ENCODE data around the gene ITGAL. TPM values are rescaled to one million over a fixed set of nuclear protein-coding genes. Genes with fewer than 3 reads are reported as not detected.
"Not testable (repeated sequence)": the region's sequence is repeated elsewhere in the genome, so short reads cannot be mapped to it uniquely, and the experiment has no call there.

ITGAL gene
- total and polyA plus RNA-seq, 2 experiments from 2014 or later, result not detected

DNA sequence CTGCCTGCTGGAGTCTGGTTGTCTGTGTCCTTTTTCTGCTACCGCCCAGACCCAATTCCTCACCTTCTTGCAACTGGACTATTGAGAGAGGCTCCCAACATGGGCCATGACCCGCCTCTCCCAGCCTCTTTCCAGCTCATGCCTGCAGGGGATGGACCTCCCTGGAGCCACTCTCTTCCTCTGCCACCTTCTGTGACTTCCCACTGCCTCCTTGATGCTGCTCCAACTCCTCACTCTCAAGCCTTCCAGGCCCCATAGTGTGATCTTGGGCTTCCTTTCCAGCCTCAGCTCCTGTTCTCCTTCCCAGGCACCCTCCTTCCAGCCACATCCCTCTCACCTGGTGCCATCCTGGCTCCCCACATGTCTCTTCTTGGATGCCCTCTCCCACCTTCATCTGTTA, 42.7 kb downstream of the ITGAL start:
- no peak for DNase-seq (ENCODE audit: low read depth in 1 of 2, low spot score in 1 of 2)
- TF ChIP-seq, protein P1, sequence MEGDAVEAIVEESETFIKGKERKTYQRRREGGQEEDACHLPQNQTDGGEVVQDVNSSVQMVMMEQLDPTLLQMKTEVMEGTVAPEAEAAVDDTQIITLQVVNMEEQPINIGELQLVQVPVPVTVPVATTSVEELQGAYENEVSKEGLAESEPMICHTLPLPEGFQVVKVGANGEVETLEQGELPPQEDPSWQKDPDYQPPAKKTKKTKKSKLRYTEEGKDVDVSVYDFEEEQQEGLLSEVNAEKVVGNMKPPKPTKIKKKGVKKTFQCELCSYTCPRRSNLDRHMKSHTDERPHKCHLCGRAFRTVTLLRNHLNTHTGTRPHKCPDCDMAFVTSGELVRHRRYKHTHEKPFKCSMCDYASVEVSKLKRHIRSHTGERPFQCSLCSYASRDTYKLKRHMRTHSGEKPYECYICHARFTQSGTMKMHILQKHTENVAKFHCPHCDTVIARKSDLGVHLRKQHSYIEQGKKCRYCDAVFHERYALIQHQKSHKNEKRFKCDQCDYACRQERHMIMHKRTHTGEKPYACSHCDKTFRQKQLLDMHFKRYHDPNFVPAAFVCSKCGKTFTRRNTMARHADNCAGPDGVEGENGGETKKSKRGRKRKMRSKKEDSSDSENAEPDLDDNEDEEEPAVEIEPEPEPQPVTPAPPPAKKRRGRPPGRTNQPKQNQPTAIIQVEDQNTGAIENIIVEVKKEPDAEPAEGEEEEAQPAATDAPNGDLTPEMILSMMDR (IDR thresholded peaks at IDR 0.05; ENCODE audit: low read depth, low read length), result no peak
- no peak overlapping the region for H3K27ac ChIP-seq
- H3K4me3 ChIP-seq, result no peak overlapping the region
- no peaks in the 10 kb centered on the region for H3K36me3 ChIP-seq
- H3K4me1 ChIP-seq (ENCODE audit: low read depth), result no peaks in the 10 kb centered on the region
- no peaks in the 10 kb centered on the region for H3K9me3 ChIP-seq (ENCODE audit: low read depth)
- no peaks in the 10 kb centered on the region for H3K27me3 ChIP-seq

DNA sequence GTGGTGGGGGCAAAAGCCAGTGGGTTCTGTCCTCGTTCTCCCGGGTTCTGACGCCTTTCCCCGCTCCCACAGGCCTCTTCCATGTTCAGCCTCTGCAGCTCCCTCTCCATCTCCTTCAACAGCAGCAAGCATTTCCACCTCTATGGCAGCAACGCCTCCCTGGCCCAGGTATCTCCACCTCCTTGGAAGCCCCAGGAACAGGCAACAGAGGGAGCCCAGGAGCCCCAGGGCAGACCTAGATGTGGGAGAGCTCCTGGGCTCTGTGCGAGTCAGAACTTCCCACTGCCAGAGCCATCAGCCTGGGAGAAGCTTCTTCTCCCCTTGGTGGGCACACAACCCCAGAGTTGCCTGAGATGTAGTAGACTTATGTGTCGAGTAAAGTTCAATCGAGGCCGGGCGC, 46.0 kb downstream of the ITGAL start:
- Histone ChIP-seq H3K4me1 (ENCODE audit: low read depth) (no peaks in the 10 kb centered on the region), H3K9me3 (ENCODE audit: low read depth) (no peaks in the 10 kb centered on the region), H3K36me3 (no peaks in the 10 kb centered on the region), H3K4me3 (no peak overlapping the region), H3K27me3 (no peaks in the 10 kb centered on the region), H3K27ac (no peak overlapping the region)
- no peak for DNase-seq (ENCODE audit: low read depth in 1 of 2, low spot score in 1 of 2)
- TF ChIP-seq, protein P1 (IDR thresholded peaks at IDR 0.05; ENCODE audit: low read depth, low read length), result no peak

DNA sequence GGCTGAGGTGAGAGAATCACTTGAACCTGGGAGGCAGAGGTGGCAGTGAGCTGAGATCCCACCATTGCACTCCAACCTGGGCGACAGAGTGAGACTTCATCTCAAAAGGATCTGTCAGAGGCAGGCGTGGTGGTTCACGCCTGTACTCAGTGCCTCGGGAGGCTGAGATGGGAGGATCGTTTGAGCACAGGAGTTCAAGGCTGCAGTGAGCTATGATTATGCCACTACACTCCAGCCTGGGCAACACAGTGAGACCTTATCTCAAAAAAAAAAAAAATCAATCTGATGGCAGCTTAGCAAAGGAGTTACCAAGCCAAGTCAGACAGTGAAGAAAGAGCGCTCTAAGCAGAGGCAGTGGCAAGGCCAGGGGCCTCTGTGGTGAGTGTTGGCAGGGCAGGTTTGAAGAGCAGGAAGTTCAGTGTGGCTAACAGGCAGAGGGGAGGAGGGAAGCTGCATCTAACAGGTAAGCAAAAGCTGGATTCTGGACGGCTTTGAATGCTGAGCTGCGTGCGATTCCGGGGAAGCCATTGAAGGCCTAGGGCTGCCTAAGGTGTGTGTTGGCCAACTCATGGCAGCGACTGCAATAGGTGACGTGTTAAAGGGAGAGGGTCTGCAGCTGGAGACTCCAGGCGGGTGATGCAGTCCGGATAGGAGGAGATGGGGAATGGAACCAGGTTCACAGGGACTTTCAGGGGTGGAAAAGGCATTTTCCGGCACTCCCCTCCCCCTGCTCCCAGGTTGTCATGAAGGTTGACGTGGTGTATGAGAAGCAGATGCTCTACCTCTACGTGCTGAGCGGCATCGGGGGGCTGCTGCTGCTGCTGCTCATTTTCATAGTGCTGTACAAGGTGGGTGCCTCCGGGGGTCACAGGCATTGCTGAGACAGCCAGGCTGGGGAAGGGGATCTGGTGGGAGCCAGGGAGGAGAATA, 46.8 kb downstream of the ITGAL start:
- H3K27me3 ChIP-seq, result no peaks in the 10 kb centered on the region
- DNase-seq (ENCODE audit: low read depth in 1 of 2, low spot score in 1 of 2), result no peak
- H3K27ac ChIP-seq, result no peak overlapping the region
- H3K4me1 ChIP-seq (ENCODE audit: low read depth), result no peaks in the 10 kb centered on the region
- H3K9me3 ChIP-seq (ENCODE audit: low read depth), result no peaks in the 10 kb centered on the region
- TF ChIP-seq, protein P1 (IDR thresholded peaks at IDR 0.05; ENCODE audit: low read depth, low read length), result no peak
- no peak overlapping the region for H3K4me3 ChIP-seq
- peaks cover 2% of the 10 kb centered on the region for H3K36me3 ChIP-seq

DNA sequence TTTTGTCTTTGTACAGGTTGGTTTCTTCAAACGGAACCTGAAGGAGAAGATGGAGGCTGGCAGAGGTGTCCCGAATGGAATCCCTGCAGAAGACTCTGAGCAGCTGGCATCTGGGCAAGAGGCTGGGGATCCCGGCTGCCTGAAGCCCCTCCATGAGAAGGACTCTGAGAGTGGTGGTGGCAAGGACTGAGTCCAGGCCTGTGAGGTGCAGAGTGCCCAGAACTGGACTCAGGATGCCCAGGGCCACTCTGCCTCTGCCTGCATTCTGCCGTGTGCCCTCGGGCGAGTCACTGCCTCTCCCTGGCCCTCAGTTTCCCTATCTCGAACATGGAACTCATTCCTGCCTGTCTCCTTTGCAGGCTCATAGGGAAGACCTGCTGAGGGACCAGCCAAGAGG, 48.9 kb downstream of the ITGAL start:
- DNase-seq (ENCODE audit: low read depth in 1 of 2, low spot score in 1 of 2), result no peak
- Histone ChIP-seq H3K36me3 (peaks cover 4% of the 10 kb centered on the region), H3K4me3 (no peak overlapping the region), H3K4me1 (ENCODE audit: low read depth) (no peaks in the 10 kb centered on the region), H3K9me3 (ENCODE audit: low read depth) (no peaks in the 10 kb centered on the region), H3K27ac (no peak overlapping the region), H3K27me3 (no peaks in the 10 kb centered on the region)
- TF ChIP-seq, protein P1 (IDR thresholded peaks at IDR 0.05; ENCODE audit: low read depth, low read length), result no peak

DNA sequence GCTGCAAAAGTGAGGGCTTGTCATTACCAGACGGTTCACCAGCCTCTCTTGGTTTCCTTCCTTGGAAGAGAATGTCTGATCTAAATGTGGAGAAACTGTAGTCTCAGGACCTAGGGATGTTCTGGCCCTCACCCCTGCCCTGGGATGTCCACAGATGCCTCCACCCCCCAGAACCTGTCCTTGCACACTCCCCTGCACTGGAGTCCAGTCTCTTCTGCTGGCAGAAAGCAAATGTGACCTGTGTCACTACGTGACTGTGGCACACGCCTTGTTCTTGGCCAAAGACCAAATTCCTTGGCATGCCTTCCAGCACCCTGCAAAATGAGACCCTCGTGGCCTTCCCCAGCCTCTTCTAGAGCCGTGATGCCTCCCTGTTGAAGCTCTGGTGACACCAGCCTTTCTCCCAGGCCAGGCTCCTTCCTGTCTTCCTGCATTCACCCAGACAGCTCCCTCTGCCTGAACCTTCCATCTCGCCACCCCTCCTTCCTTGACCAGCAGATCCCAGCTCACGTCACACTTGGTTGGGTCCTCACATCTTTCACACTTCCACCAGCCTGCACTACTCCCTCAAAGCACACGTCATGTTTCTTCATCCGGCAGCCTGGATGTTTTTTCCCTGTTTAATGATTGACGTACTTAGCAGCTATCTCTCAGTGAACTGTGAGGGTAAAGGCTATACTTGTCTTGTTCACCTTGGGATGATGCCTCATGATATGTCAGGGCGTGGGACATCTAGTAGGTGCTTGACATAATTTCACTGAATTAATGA, 49.5 kb downstream of the ITGAL start:
- TF ChIP-seq, protein P1 (IDR thresholded peaks at IDR 0.05; ENCODE audit: low read depth, low read length), result no peak
- Histone ChIP-seq H3K4me1 (ENCODE audit: low read depth) (no peaks in the 10 kb centered on the region), H3K27me3 (no peaks in the 10 kb centered on the region), H3K4me3 (no peak overlapping the region), H3K9me3 (ENCODE audit: low read depth) (no peaks in the 10 kb centered on the region), H3K36me3 (peaks cover 4% of the 10 kb centered on the region), H3K27ac (no peak overlapping the region)
- no peak for DNase-seq (ENCODE audit: low read depth in 1 of 2, low spot score in 1 of 2)

DNA sequence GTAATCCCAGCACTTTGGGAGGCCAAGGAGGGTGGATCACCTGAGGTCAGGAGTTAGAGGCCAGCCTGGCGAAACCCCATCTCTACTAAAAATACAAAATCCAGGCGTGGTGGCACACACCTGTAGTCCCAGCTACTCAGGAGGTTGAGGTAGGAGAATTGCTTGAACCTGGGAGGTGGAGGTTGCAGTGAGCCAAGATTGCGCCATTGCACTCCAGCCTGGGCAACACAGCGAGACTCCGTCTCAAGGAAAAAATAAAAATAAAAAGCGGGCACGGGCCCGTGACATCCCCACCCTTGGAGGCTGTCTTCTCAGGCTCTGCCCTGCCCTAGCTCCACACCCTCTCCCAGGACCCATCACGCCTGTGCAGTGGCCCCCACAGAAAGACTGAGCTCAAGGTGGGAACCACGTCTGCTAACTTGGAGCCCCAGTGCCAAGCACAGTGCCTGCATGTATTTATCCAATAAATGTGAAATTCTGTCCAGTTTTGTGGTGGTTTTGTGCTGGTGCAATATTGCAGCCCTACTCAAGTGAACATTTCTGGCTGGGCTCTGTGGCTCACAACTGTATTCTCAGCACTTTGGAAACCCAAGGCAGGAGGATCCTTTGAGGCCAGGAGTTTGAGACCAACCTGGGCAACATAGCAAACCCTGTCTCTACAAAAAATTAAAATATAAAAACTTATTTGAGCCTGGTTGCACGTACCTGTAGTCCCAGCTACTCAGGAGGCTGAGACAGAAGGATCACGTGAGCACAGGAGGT, 50.3 kb downstream of the ITGAL start:
- not testable (repeated sequence) for H3K36me3 ChIP-seq; H3K4me3 ChIP-seq; DNase-seq (ENCODE audit: low read depth in 1 of 2, low spot score in 1 of 2); H3K9me3 ChIP-seq (ENCODE audit: low read depth); H3K4me1 ChIP-seq (ENCODE audit: low read depth); H3K27me3 ChIP-seq; H3K27ac ChIP-seq

All from cardiac muscle cell (in vitro differentiated cells and primary cell).